NCI-H2227 (cell line): ENCODE data around the gene NCSTN.
"Not testable (repeated sequence)": the region's sequence is repeated elsewhere in the genome, so short reads cannot be mapped to it uniquely, and the experiment has no call there.

Experiments used
- DNase-seq: peaks from one replicate; lab custom pipeline; 2025; ENCODE audit not compliant: unreplicated experiment; lab: John Stamatoyannopoulos, UW

NCSTN gene

GRCh38 chr1:160370561-160371345 lies 27.6 kb downstream of the NCSTN start:
- no peak for DNase-seq

- no peak for DNase-seq
Measured at GRCh38 chr1:160371346-160371631, 28.1 kb downstream of the NCSTN start.

GRCh38 chr1:160371756-160372155 lies 28.6 kb downstream of the NCSTN start:
- no peak for DNase-seq

GRCh38 chr1:160373696-160374095 lies 30.5 kb downstream of the NCSTN start:
- DNase-seq: no peak

- peak; percentile 10 for DNase-seq
Measured at GRCh38 chr1:160374306-160375110, 31.3 kb downstream of the NCSTN start.

- no peak for DNase-seq
Measured at GRCh38 chr1:160375788-160376524, 32.8 kb downstream of the NCSTN start.

GRCh38 chr1:160376525-160377131 lies 33.4 kb downstream of the NCSTN start:
- peak; percentile 77 for DNase-seq

- no peak for DNase-seq
Measured at GRCh38 chr1:160377585-160378206, 34.5 kb downstream of the NCSTN start.

GRCh38 chr1:160384812-160385211 lies 41.6 kb downstream of the NCSTN start:
- DNase-seq: not testable (repeated sequence)

GRCh38 chr1:160388406-160388805 lies 45.2 kb downstream of the NCSTN start:
- not testable (repeated sequence) for DNase-seq

- no peak for DNase-seq
Measured at GRCh38 chr1:160394673-160395072, 51.5 kb downstream of the NCSTN start.

- DNase-seq: no peak
Measured at GRCh38 chr1:160397651-160398050, 54.5 kb downstream of the NCSTN start.

- DNase-seq: no peak
Measured at GRCh38 chr1:160398823-160399222, 55.6 kb downstream of the NCSTN start.

GRCh38 chr1:160399544-160400222 lies 56.5 kb downstream of the NCSTN start:
- no peak for DNase-seq

GRCh38 chr1:160400223-160400645 lies 57.1 kb downstream of the NCSTN start, which contains the start of gene VANGL2:
TSS of gene VANGL2 (plus strand) at chr1:160400564. CDS start at chr1:160415838, 15,274 bp downstream.
- DNase-seq: peak; percentile 90

GRCh38 chr1:160400646-160401486 lies 57.7 kb downstream of the NCSTN start:
- peak; percentile 71 for DNase-seq

GRCh38 chr1:160401487-160401805 lies 58.3 kb downstream of the NCSTN start:
- no peak for DNase-seq

- DNase-seq: no peak
Measured at GRCh38 chr1:160402001-160402795, 59.0 kb downstream of the NCSTN start.

- DNase-seq: no peak
Measured at GRCh38 chr1:160403244-160403643, 60.1 kb downstream of the NCSTN start.
